Keratinocyte (primary cell): Measurements from ENCODE around the gene SP4. TPM values are rescaled to one million over a fixed set of nuclear protein-coding genes. Genes with fewer than 3 reads are reported as not detected.

ENCODE experiments used
- DNase-seq: peaks from one replicate; pipeline ENCODE4 v3.0.0-alpha.2; 2011; ENCODE audit warnings: low read depth, missing footprints, low spot score
- FAIRE-seq: peaks from 2 replicates; lab custom pipeline; 2011; peaks lifted over from hg19 to GRCh38; lab: Jason Lieb, UNC
- H2AFZ ChIP-seq: 2 replicates; pipeline ENCODE4 v1.6.0; 2012; ENCODE audit warnings: low read length, control low read depth, inconsistent platforms; ENCODE audit not compliant: control insufficient read depth
- H3K27ac ChIP-seq: 2 replicates; pipeline ENCODE4 v1.5.1; 2011; ENCODE audit warnings: low read length; ENCODE audit not compliant: control insufficient read depth, insufficient read depth
- H3K27me3 ChIP-seq: 3 replicates; pipeline ENCODE4 v1.6.0; 2011; ENCODE audit warnings: low read length; ENCODE audit not compliant: control insufficient read depth, insufficient read depth; ENCODE audit errors: extremely low read depth
- H3K36me3 ChIP-seq, 2 experiments: 2 replicates in 1 of 2; 3 replicates in 1 of 2; pipeline ENCODE4 v1.5.1; 2011; ENCODE audit warnings: low read length in 2 of 2, mild to moderate bottlenecking in 1 of 2; ENCODE audit not compliant: control insufficient read depth in 2 of 2, insufficient read depth in 2 of 2; ENCODE audit errors: extremely low read depth in 1 of 2
- H3K4me1 ChIP-seq: 3 replicates; pipeline ENCODE4 v1.5.1; 2011; ENCODE audit warnings: low read length; ENCODE audit not compliant: control insufficient read depth, insufficient read depth; ENCODE audit errors: extremely low read depth
- H3K4me2 ChIP-seq: 3 replicates; pipeline ENCODE4 v1.6.0; 2011; ENCODE audit warnings: low read depth, low read length; ENCODE audit not compliant: control insufficient read depth, insufficient read depth; ENCODE audit errors: extremely low read depth
- H3K4me3 ChIP-seq, 3 experiments: fragments of 200-600 bp in 1 of 3; sonication (generic) in 1 of 3; 2 replicates in 2 of 3; 3 replicates in 1 of 3; pipeline ENCODE4 v1.5.1; 2011 to 2016; ENCODE audit warnings: low read length in 3 of 3, mild to moderate bottlenecking in 3 of 3, control low read depth in 2 of 3, inconsistent platforms in 1 of 3, low read depth in 1 of 3, mixed read lengths in 1 of 3, mixed run types in 1 of 3, moderate library complexity in 1 of 3; ENCODE audit not compliant: control insufficient read depth in 2 of 3, insufficient read depth in 2 of 3; ENCODE audit errors: extremely low read depth in 1 of 3
- H3K79me2 ChIP-seq: 2 replicates; pipeline ENCODE4 v1.6.0; 2012; ENCODE audit warnings: low read length; ENCODE audit not compliant: control insufficient read depth, insufficient read depth
- H3K9ac ChIP-seq: 3 replicates; pipeline ENCODE4 v1.6.0; 2011; ENCODE audit warnings: low read length; ENCODE audit not compliant: control insufficient read depth, insufficient read depth; ENCODE audit errors: extremely low read depth
- H3K9me1 ChIP-seq: 3 replicates; pipeline ENCODE4 v1.6.0; 2011; ENCODE audit warnings: low read length; ENCODE audit not compliant: control insufficient read depth, insufficient read depth; ENCODE audit errors: extremely low read depth
- H3K9me3 ChIP-seq: 2 replicates; pipeline ENCODE4 v1.5.1; 2012; ENCODE audit warnings: low read depth, low read length; ENCODE audit not compliant: control insufficient read depth
- H4K20me1 ChIP-seq: 3 replicates; pipeline ENCODE4 v1.6.0; 2011; ENCODE audit warnings: low read length; ENCODE audit not compliant: control insufficient read depth, insufficient read depth; ENCODE audit errors: extremely low read depth
- CTCF ChIP-seq, 3 experiments: IDR thresholded peaks in 1 of 3; conservative IDR thresholded peaks in 1 of 3; optimal IDR thresholded peaks in 1 of 3; 2 replicates in 2 of 3; 3 replicates in 1 of 3; pipeline versions ENCODE3 to v1.5.1; 2011; ENCODE audit warnings: low read length in 3 of 3, mild to moderate bottlenecking in 3 of 3, moderate library complexity in 2 of 3, control low read depth in 1 of 3, inconsistent platforms in 1 of 3; ENCODE audit not compliant: insufficient read depth in 2 of 3; ENCODE audit errors: extremely low read depth in 1 of 3
- EZH2 ChIP-seq: IDR thresholded peaks from one replicate; pipeline ENCODE4 v1.6.1; 2012; ENCODE audit warnings: inconsistent platforms, mild to moderate bottlenecking, low read length, moderate library complexity
- dilution Hi-C: fragments of 300-500 bp; cut with MboI; formaldehyde crosslinking; loops from one replicate; pipeline ENCODE4 v1.7.0; 2020; ENCODE audit warnings: low sequenced_read_pairs; ENCODE audit not compliant: extremely low pct_ligation_motif_present
- polyA plus RNA-seq, 5 experiments: library from polyadenylated mRNA; depleted of rRNA in 3 of 5; stranded (reverse) in 3 of 5; stranded (forward) in 1 of 5; unstranded in 1 of 5; fragments of >200 nt; gene quantifications; 1 replicate in 1 of 5; 2 replicates in 3 of 5; 3 replicates in 1 of 5; pipeline versions ENCODE4 v1.2.1 to v1.2.3, GENCODE V29; 2011 to 2012; ENCODE audit warnings: missing spikeins in 2 of 5, low read depth in 1 of 5, low replicate concordance in 1 of 5

SP4 gene
- polyA plus RNA-seq, 1 donor (not counting 4 experiments of a cell fraction or from before 2014, with no cell fraction given): 1.5 TPM

DNA sequence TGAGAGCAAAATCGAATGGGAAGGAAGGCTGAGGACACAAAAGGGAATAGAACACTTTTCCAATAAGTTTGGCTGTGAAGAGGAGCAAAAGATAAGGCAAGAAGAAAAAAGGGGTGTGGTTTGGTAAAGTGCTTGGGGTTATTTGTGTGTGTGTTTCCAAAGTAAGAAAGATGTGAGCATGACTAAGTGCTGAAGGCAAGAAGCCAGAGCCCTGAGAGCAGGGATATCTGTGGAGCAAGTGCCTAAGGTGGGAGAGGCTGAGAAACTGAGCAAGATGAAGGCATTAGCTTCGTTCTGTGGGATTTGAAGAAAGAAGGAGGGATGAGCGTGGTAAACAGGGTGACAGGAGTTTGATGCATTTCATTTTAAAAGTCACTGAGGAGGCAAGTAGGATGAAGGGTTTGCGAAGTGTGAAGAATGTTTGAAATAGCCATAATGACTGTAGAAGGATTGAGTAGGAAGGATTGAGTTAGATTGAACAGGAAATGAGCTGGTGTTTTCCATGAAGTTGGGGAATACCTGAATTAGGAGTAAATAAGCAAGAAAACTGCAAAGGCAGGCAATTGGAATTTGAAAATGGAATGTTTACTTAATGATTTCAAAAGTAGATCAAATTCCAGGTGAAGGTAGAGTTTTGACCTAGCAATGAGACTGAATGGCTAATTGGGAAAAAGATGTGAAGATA lies 19.9 kb upstream of the SP4 start:
- no peaks in the 10 kb centered on the region for H3K79me2 ChIP-seq
- H3K9ac ChIP-seq: no peak overlapping the region
- dilution Hi-C loops: no loop called here
- H3K4me3 ChIP-seq: no peak overlapping the region
- no peak overlapping the region for H3K27ac ChIP-seq
- H3K4me1 ChIP-seq: no peaks in the 10 kb centered on the region
- DNase-seq (no peak), FAIRE-seq (no peak)
- H3K9me3 ChIP-seq: no peaks in the 10 kb centered on the region
- no peaks in the 10 kb centered on the region for H3K27me3 ChIP-seq
- no peak overlapping the region for H3K4me2 ChIP-seq
- no peak for TF ChIP-seq CTCF (optimal IDR thresholded peaks at IDR 0.05 in 1 of 3, IDR thresholded peaks at IDR 0.05 in 1 of 3, conservative IDR thresholded peaks at IDR 0.05 in 1 of 3; ENCODE audit: extremely low read depth in 1 of 3, insufficient read depth in 2 of 3, low read length in 3 of 3)
- TF ChIP-seq EZH2: no peak
- H2AFZ ChIP-seq: no peak overlapping the region
- H3K9me1 ChIP-seq: no peaks in the 10 kb centered on the region
- H4K20me1 ChIP-seq: no peaks in the 10 kb centered on the region
- H3K36me3 ChIP-seq: no peaks in the 10 kb centered on the region

DNA sequence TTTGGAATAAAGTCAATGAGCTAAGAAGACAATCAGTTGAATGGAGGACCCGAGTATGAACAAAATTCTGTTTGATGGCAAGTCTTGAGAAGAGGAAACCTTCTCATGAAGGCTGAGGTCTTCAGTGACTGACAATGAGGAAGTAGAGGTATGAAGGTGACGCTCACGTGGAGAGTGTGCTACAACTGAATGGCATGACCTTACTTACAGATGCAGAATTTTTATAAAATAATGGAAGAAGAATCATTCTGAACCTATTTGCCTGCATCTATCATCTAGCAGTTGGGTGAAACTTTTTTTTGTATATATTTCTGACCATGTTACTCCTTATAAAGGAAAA lies 19.4 kb upstream of the SP4 start:
- FAIRE-seq (no peak), DNase-seq (no peak)
- H3K4me3 ChIP-seq: no peak overlapping the region
- no peak overlapping the region for H2AFZ ChIP-seq
- dilution Hi-C loops: no loop called here
- H3K36me3 ChIP-seq: no peaks in the 10 kb centered on the region
- no peaks in the 10 kb centered on the region for H3K4me1 ChIP-seq
- no peaks in the 10 kb centered on the region for H3K9me3 ChIP-seq
- no peak overlapping the region for H3K9ac ChIP-seq
- H3K27ac ChIP-seq: no peak overlapping the region
- no peaks in the 10 kb centered on the region for H4K20me1 ChIP-seq
- H3K79me2 ChIP-seq: no peaks in the 10 kb centered on the region
- TF ChIP-seq EZH2 (no peak), CTCF (optimal IDR thresholded peaks at IDR 0.05 in 1 of 3, IDR thresholded peaks at IDR 0.05 in 1 of 3, conservative IDR thresholded peaks at IDR 0.05 in 1 of 3; ENCODE audit: extremely low read depth in 1 of 3, insufficient read depth in 2 of 3, low read length in 3 of 3) (no peak)
- no peaks in the 10 kb centered on the region for H3K27me3 ChIP-seq
- H3K9me1 ChIP-seq: no peaks in the 10 kb centered on the region
- no peak overlapping the region for H3K4me2 ChIP-seq
